AML-193 (cell line): ENCODE results near the gene DAD1.
"Not testable (repeated sequence)": the region's sequence is repeated elsewhere in the genome, so short reads cannot be mapped to it uniquely, and the experiment has no call there.

Experiments
- DNase-seq, 2 experiments: peaks; one replicate each; lab custom pipeline; 2025; lab: John Stamatoyannopoulos, UW

Gene DAD1

GRCh38 chr14:22598896-22599244 is 9.8 kb upstream of the DAD1 start:
- no peak for DNase-seq

DNA sequence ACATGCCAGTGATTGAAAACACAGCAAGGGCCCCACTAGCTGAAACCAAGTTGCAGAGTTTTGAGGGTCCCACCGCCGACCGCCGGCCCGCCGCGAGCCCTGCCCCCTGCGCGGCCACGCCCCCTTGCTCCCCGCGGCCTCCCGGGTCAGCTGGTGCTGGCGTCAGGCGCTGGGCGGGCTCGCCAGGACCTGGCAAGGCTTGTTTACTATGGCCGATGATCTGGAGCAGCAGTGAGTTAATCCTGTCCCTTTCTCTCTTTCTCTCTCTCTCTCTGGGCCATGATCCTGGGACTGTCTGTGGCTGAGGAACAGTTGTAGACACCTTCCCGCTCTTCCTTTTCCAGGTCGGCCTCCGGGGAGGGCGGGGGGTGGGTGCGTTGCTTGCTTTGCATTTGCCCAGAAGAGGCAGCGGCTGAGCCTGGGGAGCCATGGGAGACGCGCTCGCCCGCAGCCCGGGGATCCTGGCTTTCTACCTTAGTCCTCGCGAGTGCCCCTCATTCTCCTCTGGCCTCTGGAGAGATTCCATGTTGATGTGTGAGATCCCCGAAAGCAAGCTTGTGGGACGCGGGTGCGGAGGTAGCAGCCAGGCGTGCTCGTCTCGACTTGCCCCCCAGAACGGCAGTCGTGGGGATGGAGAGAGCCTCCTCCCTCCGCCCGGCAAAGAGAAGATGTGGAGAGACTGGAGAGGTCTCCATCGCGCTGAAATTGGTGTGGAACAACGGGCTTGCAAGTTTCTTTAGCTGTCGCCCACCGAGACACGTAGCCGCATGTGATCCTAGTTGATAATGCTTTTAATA is 9.3 kb upstream of the DAD1 start, which contains the start of gene ABHD4:
Gene ABHD4, plus strand, starts transcription at position 202 of the 797 bp plus-strand sequence. Its CDS starts 7 bp downstream, at position 209.
- DNase-seq = peak; percentile 21 to 34

DNA sequence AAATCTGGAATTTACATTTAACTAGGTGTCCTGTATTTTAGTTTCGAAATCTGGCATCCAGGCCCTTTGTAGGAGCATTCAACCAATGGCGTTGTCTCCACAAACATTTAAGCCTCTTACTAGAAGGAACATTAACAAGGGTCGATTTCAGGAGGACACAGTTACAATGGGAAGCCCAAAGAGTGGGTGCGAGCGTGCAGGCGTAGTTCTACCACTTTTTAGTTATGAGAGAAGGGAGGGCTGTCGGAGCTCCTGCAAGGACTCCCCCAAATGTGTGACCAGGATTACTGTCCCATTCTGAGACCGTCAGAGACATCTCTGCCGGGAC is 8.7 kb upstream of the DAD1 start:
- DNase-seq = no peak

- no peak for DNase-seq
Measured at GRCh38 chr14:22597265-22597664, 8.2 kb upstream of the DAD1 start.

DNA sequence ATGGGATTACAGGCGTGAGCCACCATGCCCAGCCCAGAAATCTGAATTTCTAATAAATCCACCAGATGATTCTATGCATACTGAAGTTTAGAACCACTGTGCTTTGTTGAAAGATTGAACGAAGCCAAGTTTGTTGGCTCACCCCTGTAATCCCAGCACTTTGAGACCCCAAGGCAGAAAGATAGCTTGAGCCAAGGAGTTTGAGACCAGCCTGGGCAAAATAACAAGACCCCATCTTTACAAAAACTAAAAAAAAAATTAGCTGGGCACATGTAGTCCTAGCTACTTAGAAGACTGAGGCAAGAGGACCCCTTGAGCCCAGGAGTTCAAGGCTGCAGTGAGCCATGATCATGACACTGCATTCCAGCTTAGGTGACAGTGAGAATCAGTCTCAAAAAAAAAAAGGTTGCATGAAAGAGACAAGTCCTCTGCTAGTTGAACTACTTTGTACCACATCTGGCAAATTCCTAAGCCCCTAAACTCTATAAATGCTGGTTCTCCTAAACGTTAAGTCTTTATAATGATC is 7.4 kb upstream of the DAD1 start:
- no peak for DNase-seq

DNA sequence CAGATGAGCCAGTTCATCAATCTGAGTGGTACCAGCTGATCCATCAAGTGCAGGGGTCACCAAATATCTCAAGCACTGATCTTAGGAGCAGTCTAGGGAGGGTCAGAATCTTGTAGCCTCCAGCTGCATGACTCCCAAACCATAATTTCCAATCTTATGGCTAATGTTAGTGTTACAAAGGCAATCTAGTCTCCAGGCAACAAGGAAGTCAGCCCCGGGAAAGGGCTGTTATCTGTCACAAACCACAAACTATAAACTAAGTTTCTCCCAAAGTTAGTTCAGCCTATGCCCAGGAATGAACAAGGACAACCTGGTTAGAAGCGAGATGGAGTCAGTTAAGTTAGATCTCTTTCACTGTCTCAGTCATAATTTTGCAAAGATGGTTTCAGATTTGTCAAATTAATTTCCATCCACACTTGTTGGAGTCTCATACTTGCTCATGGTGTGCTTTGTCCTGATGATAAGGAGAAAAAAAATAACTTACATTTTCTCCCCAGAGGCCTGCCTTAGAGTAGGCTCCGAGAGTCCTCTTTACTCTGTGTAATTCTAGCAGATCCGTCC is 5.2 kb upstream of the DAD1 start:
- DNase-seq = no peak

DNA sequence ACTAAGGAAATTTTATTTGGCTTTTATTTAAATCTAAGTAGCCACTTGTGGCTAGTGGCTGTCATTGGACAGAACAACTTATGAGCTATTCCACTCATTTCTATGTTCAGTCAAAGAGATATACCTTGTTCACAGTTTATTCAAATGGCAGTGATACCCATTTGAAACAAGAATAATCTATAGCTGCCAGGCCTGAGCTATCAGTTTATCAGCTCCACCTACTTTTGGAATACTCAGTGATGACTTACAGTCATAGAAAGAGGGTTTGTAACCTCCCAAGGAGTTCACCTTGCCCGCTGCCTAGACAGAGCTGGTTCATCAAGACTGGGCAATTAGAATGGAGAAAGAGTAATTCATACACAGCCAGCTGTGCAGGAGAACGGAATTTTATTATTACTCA is 4.6 kb upstream of the DAD1 start:
- DNase-seq = no peak

DNA sequence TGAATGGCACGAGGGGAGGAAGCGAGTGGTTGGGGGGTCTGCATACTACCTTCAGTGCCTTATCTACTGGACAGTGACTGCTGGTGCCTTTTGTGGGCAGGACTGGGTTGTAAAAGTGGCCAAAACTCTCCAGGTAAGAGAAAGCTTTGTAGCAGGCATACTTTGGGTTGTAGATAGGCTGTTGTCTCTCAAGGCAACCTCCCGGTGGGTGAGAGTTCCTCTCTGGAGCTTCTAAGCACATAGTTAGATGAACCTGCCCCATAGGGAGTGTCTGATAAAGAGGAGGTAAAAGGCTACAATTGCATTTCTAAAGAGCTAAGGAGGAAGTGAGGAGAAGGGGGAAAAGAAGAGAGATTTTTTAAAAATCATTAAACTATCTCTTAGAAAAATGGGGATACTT is 4.2 kb upstream of the DAD1 start:
- no peak for DNase-seq

DNA sequence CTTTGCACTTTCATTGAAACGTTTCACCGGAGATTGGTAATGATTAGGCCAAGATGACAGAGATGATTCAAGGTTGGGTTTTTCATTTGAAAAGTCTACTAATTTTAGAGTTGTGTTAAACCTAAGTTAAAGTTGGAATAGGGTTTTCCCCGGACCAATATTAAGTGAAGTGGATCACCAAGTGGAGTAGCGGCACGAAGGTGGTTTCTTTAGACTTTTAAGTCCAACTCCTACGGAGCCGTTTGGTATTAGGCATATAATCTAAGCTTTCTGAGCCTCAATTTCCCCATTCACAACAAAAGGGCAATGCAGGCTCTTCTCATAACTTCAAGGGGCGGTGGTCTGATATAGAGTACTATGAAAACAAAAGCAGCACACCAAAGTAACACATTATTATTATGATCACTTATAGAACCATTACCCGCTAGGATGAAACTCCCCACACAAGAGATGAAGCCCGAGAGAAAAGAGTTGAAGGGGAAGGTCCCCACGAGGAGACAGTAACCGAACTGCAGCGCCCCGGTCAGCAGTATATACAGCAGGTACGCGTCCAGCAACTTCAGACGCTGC is 413 bp downstream of the DAD1 start:
- DNase-seq = no peak

- DNase-seq = not testable (repeated sequence)
Measured at GRCh38 chr14:22587677-22588422, 1.2 kb downstream of the DAD1 start.

DNA sequence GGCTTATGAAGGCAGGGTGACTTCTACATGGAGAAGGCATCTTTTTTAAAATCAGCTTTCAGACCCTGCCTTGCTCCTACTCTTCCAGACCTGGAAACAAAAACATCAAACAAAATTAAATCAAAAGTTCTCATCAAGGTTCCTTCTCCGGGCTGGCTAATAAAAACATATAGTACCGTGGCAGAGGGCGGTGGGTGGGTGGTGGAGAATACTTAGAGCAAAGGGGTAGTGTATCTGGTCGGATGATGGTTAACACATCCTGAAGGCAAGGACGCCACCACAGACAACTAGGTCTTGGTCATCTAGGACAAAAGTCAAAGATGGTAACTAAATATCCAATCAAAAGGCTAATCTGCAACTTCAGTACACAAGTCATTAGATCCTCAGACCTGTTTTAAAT is 1.8 kb downstream of the DAD1 start:
- no peak for DNase-seq

- DNase-seq = no peak
Measured at GRCh38 chr14:22583994-22584393, 5.0 kb downstream of the DAD1 start.

DNA sequence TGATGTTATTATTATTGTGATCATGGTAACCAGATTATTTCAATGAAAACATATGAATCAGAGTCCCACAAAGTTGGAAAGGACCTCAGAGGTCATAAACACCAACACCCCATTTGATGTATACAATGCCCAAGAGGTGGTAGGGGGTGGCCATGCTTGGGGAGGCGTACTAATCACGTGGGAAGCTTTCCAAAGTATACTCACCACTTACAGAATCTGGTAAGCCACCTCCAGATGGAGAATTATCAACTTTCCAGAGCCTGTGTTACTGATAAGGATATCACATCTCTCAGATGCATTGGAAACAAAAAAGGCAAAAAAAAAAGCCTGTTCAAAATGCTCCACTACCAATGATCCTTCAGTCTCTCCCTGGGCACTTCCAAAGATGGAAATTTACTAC is 8.4 kb downstream of the DAD1 start:
- DNase-seq = no peak

- no peak for DNase-seq
Measured at GRCh38 chr14:22579881-22580280, 9.1 kb downstream of the DAD1 start.

DNA sequence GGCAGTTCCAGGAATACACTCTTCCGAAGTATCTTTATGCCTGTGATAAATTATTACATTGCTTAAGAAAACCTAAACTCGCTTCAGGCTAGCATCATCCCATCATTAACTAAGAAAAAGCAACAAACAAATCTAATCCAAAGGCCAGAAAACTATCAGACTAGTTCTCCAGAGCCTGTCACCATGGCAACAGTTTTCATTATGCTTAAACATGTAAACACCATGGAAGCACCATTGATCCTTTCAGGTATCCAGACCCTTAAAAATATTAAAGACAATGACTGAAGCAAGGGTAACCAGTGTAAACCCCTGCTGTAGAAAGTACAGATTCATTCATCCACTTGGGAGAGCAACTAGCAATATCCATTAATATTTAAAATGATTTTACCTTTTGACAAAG is 9.8 kb downstream of the DAD1 start:
- no peak for DNase-seq

- DNase-seq = no peak
Measured at GRCh38 chr14:22577334-22577908, 11.6 kb downstream of the DAD1 start.

DNA sequence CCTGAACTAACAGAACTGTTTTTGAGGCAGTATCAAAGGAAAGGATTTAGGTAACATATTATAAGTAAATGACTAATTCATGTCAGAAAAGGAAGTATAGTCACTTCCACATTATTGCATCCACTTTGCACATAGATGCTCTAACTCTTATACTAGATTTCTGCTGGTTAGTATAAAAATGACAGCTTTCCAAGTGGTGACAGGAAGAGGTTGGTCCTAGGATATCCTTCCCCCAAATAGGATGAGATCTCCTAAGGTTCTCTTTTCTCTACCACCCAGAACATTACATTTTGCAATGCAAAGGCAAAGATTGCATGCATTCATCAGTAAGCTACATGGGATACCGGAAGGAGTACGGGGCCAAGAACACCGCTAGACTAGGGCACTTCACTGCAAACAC is 15.2 kb downstream of the DAD1 start:
- peak in 1 of 2 experiments; percentile 11 for DNase-seq

DNA sequence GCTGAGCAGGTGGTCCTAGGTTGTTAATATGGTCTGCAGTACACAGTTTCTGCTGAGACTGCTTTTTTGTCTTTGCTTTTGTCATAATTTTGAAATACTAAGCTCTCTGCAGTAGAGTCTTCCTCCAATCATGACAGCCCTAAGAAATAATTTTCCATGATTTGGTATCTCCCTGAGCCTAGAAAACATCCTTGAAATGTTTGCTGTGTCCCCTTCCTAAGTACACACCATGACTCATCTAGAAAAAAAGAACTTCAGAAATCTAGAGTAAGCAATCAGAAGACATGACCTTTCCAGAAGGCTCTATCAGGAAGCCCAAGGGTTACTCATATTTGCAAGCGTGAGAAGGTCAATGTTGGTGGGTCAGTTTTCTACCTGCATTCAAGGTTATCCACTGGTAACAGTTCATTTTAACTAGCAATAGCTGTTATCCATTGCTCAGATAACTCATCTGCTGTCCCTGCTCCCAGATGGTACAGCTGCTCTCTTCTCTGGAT is 16.4 kb downstream of the DAD1 start:
- DNase-seq = no peak

- DNase-seq = peak; percentile 64 to 75
Measured at GRCh38 chr14:22570132-22570949, 18.7 kb downstream of the DAD1 start.

- DNase-seq = no peak
Measured at GRCh38 chr14:22569737-22570131, 19.3 kb downstream of the DAD1 start.

DNA sequence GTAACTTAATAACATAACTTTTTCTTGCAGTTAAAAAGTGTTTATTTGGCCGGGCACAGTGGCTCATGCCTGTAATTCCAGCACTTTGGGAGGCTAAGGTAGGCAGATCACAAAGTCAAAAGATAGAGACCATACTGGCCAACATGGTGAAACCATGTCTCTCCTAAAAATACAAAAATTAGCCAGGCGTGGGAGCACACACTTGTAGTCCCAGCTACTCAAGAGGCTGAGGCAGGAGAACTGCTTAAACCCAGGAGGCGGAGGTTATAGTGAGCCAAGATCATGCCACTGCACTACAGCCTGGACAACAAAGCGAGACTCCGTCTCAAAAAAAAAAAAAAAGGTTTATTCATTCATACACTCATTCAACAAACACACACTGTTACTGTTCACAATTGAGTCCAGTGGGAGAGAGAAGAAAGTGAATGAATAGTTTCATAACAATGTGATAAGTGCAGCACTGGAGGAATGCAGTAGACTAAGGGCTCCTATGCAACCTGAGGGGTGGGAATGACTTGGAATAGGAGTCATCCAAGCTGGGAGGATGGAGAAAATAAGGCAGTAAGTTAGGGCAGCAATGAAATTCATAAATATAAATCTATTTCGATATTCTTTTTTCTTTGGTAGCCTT is 19.8 kb downstream of the DAD1 start:
- DNase-seq = no peak
